ENCODE data around the gene RSPO3. TPM values are rescaled to one million over a fixed set of nuclear protein-coding genes. Genes with fewer than 3 reads are reported as not detected.

The RSPO3 gene
- total and polyA plus RNA-seq, 2 of the 4 experiments (the other 2 are of a cell fraction): not detected

DNA sequence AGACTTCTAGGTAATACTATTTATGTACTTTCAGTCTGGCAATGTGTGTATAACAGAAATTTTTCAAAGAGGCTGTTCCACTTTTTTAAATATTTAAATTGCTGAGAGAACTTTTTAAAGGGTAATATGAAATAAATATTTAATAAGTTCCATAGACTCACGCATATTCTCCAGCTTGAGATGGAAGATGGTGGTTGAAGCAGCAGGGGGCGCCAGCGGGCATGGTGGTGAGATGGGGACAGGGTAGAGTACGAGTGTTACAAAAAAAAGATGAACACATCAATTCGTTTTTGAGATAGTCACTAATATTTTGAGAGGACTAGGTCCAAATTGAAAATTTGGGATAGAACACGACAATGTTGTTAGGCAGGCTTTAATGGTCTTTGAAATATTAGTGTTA is 68.4 kb downstream of the RSPO3 start:
- no peaks in the 10 kb centered on the region for H3K79me1 ChIP-seq (ENCODE audit: low read depth in 1 of 2, low read length in 2 of 2)
- no peak overlapping the region for H3K27ac ChIP-seq (ENCODE audit: insufficient read depth, low read length)
- no peak overlapping the region for H2BK120ac ChIP-seq (ENCODE audit: low read depth, low read length)
- H3K18ac ChIP-seq (ENCODE audit: low read depth, low read length): no peak overlapping the region
- no peaks in the 10 kb centered on the region for H3K9me3 ChIP-seq (ENCODE audit: control insufficient read depth, insufficient read depth, low read length)
- no peak for ATAC-seq (ENCODE audit: low read depth)
- no peak for DNase-seq
- dilution Hi-C loops (cut with HindIII; ENCODE audit: low sequenced_read_pairs, unreplicated experiment): no loop called here
- no peak overlapping the region for H2AK9ac ChIP-seq (replicated peaks; ENCODE audit: low read depth, low read length, poor library complexity)
- WGBS, 2 experiments (ENCODE audit: extremely low coverage in 2 of 2, insufficient read length in 1 of 2): 46% methylated on average over 3 of the region's 6 CpGs; no CpG with 5 or more reads in 1 of the 2 experiments
- no peak overlapping the region for H2BK15ac ChIP-seq (ENCODE audit: low read depth, low read length)
- no peak overlapping the region for H2BK20ac ChIP-seq (ENCODE audit: low read depth, low read length)
- H3K4me1 ChIP-seq (ENCODE audit: control insufficient read depth, insufficient read depth, low read length): no peaks in the 10 kb centered on the region
- H4K8ac ChIP-seq (ENCODE audit: low read depth in 2 of 2, low read length in 2 of 2): no peak overlapping the region
- intact Hi-C loops (cut with micrococcal nuclease): loop anchor here (5.0 kb wide), 1 partner anchor 825 kb away; no protein-coding TSS in a partner anchor
- CTCF ChIA-PET: interaction anchor here (1.1 to 2.0 kb wide), 2 partner anchors 10 to 13 kb away, joined by 3 to 4 read pairs; no protein-coding TSS in a partner anchor
- no peak overlapping the region for H3K56ac ChIP-seq (ENCODE audit: extremely low read depth, insufficient read depth, low read length)
- H3K36me3 ChIP-seq (ENCODE audit: control insufficient read depth, insufficient read depth, low read length): no peaks in the 10 kb centered on the region
- BruUV-seq (replicated peaks): no TSS peak
- H3K4me3 ChIP-seq (ENCODE audit: insufficient read depth, low read depth, low read length): no peak overlapping the region
- H3K4me2 ChIP-seq (ENCODE audit: low read depth, low read length): no peak overlapping the region
- no peak overlapping the region for H2BK5ac ChIP-seq (ENCODE audit: low read depth, low read length, poor library complexity, severe bottlenecking)
- H2AFZ ChIP-seq (replicated peaks; ENCODE audit: low read length, poor library complexity): no peak overlapping the region
- H3K9me1 ChIP-seq (ENCODE audit: insufficient read depth, low read length): no peaks in the 10 kb centered on the region
- no peak overlapping the region for H3K23ac ChIP-seq (ENCODE audit: low read depth, low read length)
- in situ Hi-C loops (cut with MboI; ENCODE audit: low sequenced_read_pairs): no loop called here
- H3K27me3 ChIP-seq (ENCODE audit: control insufficient read depth, insufficient read depth, low read length): no peaks in the 10 kb centered on the region; the same call in 1 of the 2 replicates
- TF ChIP-seq MXI1 (IDR thresholded peaks at IDR 0.05; ENCODE audit: borderline replicate concordance, low read depth, low read length): no peak
- TF ChIP-seq FOS (IDR thresholded peaks at IDR 0.05; ENCODE audit: low read depth, low read length): no peak
- peak; percentile 42 for TF ChIP-seq SMC3 (IDR thresholded peaks at IDR 0.05; ENCODE audit: low read depth, low read length)
- no peak for TF ChIP-seq RCOR1 (IDR thresholded peaks at IDR 0.05; ENCODE audit: insufficient replicate concordance, low read length)
- 0 out of 2 replicates have a peak, but pooled peaks have one; percentile 25 for TF ChIP-seq RAD21 (IDR thresholded peaks at IDR 0.05; ENCODE audit: low read length)
- TF ChIP-seq, protein P1, sequence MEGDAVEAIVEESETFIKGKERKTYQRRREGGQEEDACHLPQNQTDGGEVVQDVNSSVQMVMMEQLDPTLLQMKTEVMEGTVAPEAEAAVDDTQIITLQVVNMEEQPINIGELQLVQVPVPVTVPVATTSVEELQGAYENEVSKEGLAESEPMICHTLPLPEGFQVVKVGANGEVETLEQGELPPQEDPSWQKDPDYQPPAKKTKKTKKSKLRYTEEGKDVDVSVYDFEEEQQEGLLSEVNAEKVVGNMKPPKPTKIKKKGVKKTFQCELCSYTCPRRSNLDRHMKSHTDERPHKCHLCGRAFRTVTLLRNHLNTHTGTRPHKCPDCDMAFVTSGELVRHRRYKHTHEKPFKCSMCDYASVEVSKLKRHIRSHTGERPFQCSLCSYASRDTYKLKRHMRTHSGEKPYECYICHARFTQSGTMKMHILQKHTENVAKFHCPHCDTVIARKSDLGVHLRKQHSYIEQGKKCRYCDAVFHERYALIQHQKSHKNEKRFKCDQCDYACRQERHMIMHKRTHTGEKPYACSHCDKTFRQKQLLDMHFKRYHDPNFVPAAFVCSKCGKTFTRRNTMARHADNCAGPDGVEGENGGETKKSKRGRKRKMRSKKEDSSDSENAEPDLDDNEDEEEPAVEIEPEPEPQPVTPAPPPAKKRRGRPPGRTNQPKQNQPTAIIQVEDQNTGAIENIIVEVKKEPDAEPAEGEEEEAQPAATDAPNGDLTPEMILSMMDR (conservative IDR thresholded peaks at IDR 0.05; ENCODE audit: low read depth, low read length): peak; percentile 37; the same call in 1 of the 2 replicates
- TF ChIP-seq CHD1 (IDR thresholded peaks at IDR 0.05; ENCODE audit: low read depth, low read length): no peak
- no peak for TF ChIP-seq MAFK (IDR thresholded peaks at IDR 0.05; ENCODE audit: low read depth, low read length)
- H3K4ac ChIP-seq (ENCODE audit: low read depth, low read length): no peak overlapping the region
- POLR2A ChIA-PET (ENCODE audit: unreplicated experiment): no interaction called here
- H3K9ac ChIP-seq (ENCODE audit: low read depth, low read length): no peak overlapping the region
- no peak overlapping the region for H2AK5ac ChIP-seq (ENCODE audit: low read depth, low read length)
- H4K5ac ChIP-seq (ENCODE audit: low read depth, low read length): no peak overlapping the region
- H3K14ac ChIP-seq (replicated peaks; ENCODE audit: low read depth, low read length): no peak overlapping the region
- H4K91ac ChIP-seq (ENCODE audit: insufficient read depth, low read depth, low read length): no peak overlapping the region
- H4K20me1 ChIP-seq (ENCODE audit: insufficient read depth, low read length): no peaks in the 10 kb centered on the region

Data from IMR-90 (cell line).